Esophagus muscularis mucosa (tissue), 4 donors: ENCODE measurements around the gene KLK13. TPM values are rescaled to one million over a fixed set of nuclear protein-coding genes. Genes with fewer than 3 reads are reported as not detected.

ENCODE experiments used
- DNase-seq: peaks from one replicate; pipeline ENCODE4 v3.0.0-alpha.2; 2017; ENCODE audit errors: extremely low spot score
- H3K27ac ChIP-seq, 4 donors: fragments of 200-600 bp; sonication (generic); replicated peaks in 1 of 4; 1 replicate in 3 of 4; 2 replicates in 1 of 4; pipeline ENCODE4 v1.5.1; 2016 to 2019; ENCODE audit warnings: mild to moderate bottlenecking in 1 of 4
- H3K27me3 ChIP-seq, 4 donors: fragments of 200-600 bp; sonication (generic); one replicate each; pipeline versions ENCODE4 v1.5.1 to v1.6.0; 2016 to 2019
- H3K36me3 ChIP-seq, 4 donors: fragments of 200-600 bp; sonication (generic); one replicate each; pipeline ENCODE4 v1.5.1; 2016 to 2019
- H3K4me1 ChIP-seq, 4 donors: fragments of 200-600 bp; sonication (generic); one replicate each; pipeline ENCODE4 v1.5.1; 2016 to 2019
- H3K4me3 ChIP-seq, 4 donors: fragments of 200-600 bp; sonication (generic); 1 replicate in 2 of 4; 2 replicates in 2 of 4; pipeline ENCODE4 v1.5.1; 2016 to 2019; ENCODE audit warnings: mild to moderate bottlenecking in 4 of 4, moderate library complexity in 1 of 4
- H3K9me3 ChIP-seq, 4 donors: fragments of 200-600 bp; sonication (generic); 1 replicate in 3 of 4; 2 replicates in 1 of 4; pipeline ENCODE4 v1.5.1; 2016 to 2019
- CTCF ChIP-seq, 3 experiments: fragments of 200-600 bp in 2 of 3; fragments of 450-650 bp in 1 of 3; sonication (generic) in 2 of 3; IDR thresholded peaks; one replicate each; pipeline ENCODE4 v1.5.1; 2017 to 2019; ENCODE audit warnings: antibody characterized with exemption in 3 of 3, mild to moderate bottlenecking in 2 of 3, moderate library complexity in 1 of 3
- EP300 ChIP-seq: sonication (generic); formaldehyde crosslinking; IDR thresholded peaks from one replicate; pipeline ENCODE4 v1.6.1; 2017; ENCODE audit warnings: antibody characterized with exemption
- POLR2A ChIP-seq: fragments of 450-650 bp; IDR thresholded peaks from one replicate; pipeline ENCODE4 v1.6.1; 2017; ENCODE audit warnings: antibody characterized with exemption, moderate library complexity, mild to moderate bottlenecking, low read depth
- POLR2AphosphoS5 ChIP-seq, 2 donors: sonication (generic); formaldehyde crosslinking; IDR thresholded peaks; one replicate each; pipeline ENCODE4 v1.6.1; 2017; ENCODE audit warnings: antibody characterized with exemption in 2 of 2
- WGBS: methylation state at CpG from one replicate; pipeline ENCODE4 v1.1.5; 2018; 5-methylcytosine and 5-hydroxymethylcytosine counted together
- intact Hi-C: fragments of 100-400 bp; cut with DNase I; formaldehyde crosslinking; loops from one replicate; pipeline ENCODE4 v1.15.1; 2023
- total RNA-seq, 4 donors: library from RNA; depleted of rRNA; stranded (reverse); fragments of >200 nt; gene quantifications; one replicate each; pipeline versions ENCODE4 v1.1.0 to v1.2.1, GENCODE V29; 2016

Gene KLK13
- total RNA-seq, 4 donors from 2014 or later = not detected

GRCh38 chr19:51078104-51078503 lies 13.2 kb upstream of the KLK13 start:
- Histone ChIP-seq H3K27me3 (peaks cover 0 to 67% (median 0%) of the 10 kb centered on the region in 4 donors), H3K27ac (no peak overlapping the region), H3K4me1 (no peaks in the 10 kb centered on the region), H3K36me3 (no peaks in the 10 kb centered on the region), H3K4me3 (no peak overlapping the region), H3K9me3 (peaks cover 0 to 16% (median 13%) of the 10 kb centered on the region in 4 donors)
- DNase-seq = no peak
- 72% methylated on average over 6 of the region's 6 CpGs for whole genome bisulfite sequencing
- intact Hi-C loops = no loop called here
- TF ChIP-seq EP300 (no peak), CTCF (IDR thresholded peaks at IDR 0.05) (no peak), POLR2AphosphoS5 (IDR thresholded peaks at IDR 0.05) (no peak), POLR2A (no peak)

GRCh38 chr19:51076631-51077213 lies 11.8 kb upstream of the KLK13 start:
- Histone ChIP-seq H3K27me3 (peaks cover 0 to 58% (median 0%) of the 10 kb centered on the region in 4 donors), H3K27ac (no peak overlapping the region), H3K9me3 (peaks cover 0 to 19% (median 15%) of the 10 kb centered on the region in 4 donors), H3K4me1 (no peaks in the 10 kb centered on the region), H3K4me3 (no peak overlapping the region), H3K36me3 (no peaks in the 10 kb centered on the region)
- 82% methylated on average over 14 of the region's 14 CpGs for WGBS
- no peak for TF ChIP-seq CTCF (IDR thresholded peaks at IDR 0.05)
- TF ChIP-seq EP300 = no peak
- TF ChIP-seq POLR2A = no peak
- no peak for TF ChIP-seq POLR2AphosphoS5 (IDR thresholded peaks at IDR 0.05)
- no peak for DNase-seq
- intact Hi-C loops = no loop called here

- Histone ChIP-seq H3K4me3 (no peak overlapping the region), H3K9me3 (peaks cover 0 to 19% (median 15%) of the 10 kb centered on the region in 4 donors), H3K4me1 (no peaks in the 10 kb centered on the region), H3K27me3 (peaks cover 0 to 53% (median 0%) of the 10 kb centered on the region in 4 donors), H3K27ac (no peak overlapping the region), H3K36me3 (no peaks in the 10 kb centered on the region)
- intact Hi-C loops = no loop called here
- TF ChIP-seq CTCF (IDR thresholded peaks at IDR 0.05) (no peak), POLR2A (no peak), POLR2AphosphoS5 (IDR thresholded peaks at IDR 0.05) (no peak), EP300 (no peak)
- no peak for DNase-seq
- WGBS = 78% methylated on average over 5 of the region's 5 CpGs
Measured at GRCh38 chr19:51075998-51076397, 11.1 kb upstream of the KLK13 start.

GRCh38 chr19:51071095-51071405 lies 6.2 kb upstream of the KLK13 start:
- TF ChIP-seq CTCF (IDR thresholded peaks at IDR 0.05) (no peak), EP300 (no peak), POLR2AphosphoS5 (IDR thresholded peaks at IDR 0.05) (no peak), POLR2A (no peak)
- Histone ChIP-seq H3K27me3 (peaks cover 0 to 41% (median under 1%) of the 10 kb centered on the region in 4 donors), H3K27ac (no peak overlapping the region), H3K36me3 (no peaks in the 10 kb centered on the region), H3K9me3 (peaks cover 0 to 19% (median 15%) of the 10 kb centered on the region in 4 donors), H3K4me1 (no peaks in the 10 kb centered on the region), H3K4me3 (no peak overlapping the region)
- no peak for DNase-seq
- intact Hi-C loops = no loop called here
- 54% methylated on average over 4 of the region's 4 CpGs for WGBS
